CD14-positive monocyte (primary cell): ENCODE results near the gene FAM89A. TPM values are rescaled to one million over a fixed set of nuclear protein-coding genes. Genes with fewer than 3 reads are reported as not detected.
A peak's percentile ranks its signal among the peaks of the same experiment; 100 is the strongest.

Source experiments
- DNase-seq, 3 donors: peaks; one replicate each; pipeline ENCODE4 v3.0.0-alpha.2; 2011 to 2022
- H2AFZ ChIP-seq: 2 replicates; pipeline ENCODE4 v1.6.0; 2012; ENCODE audit warnings: mild to moderate bottlenecking, low read depth, low read length, inconsistent platforms; ENCODE audit not compliant: insufficient read depth, poor library complexity, severe bottlenecking
- H3K27ac ChIP-seq, 2 donors: 1 replicate in 1 of 2; 2 replicates in 1 of 2; pipeline ENCODE4 v1.5.1; 2012 to 2013; ENCODE audit warnings: low read length in 2 of 2, control low read depth in 1 of 2, inconsistent platforms in 1 of 2, low read depth in 1 of 2, mild to moderate bottlenecking in 1 of 2
- H3K27me3 ChIP-seq, 2 donors: one replicate each; pipeline versions ENCODE4 v1.6.0 to v1.6.1; 2011 to 2013; ENCODE audit warnings: low read length in 2 of 2; ENCODE audit not compliant: control insufficient read depth in 2 of 2, insufficient read depth in 2 of 2
- H3K36me3 ChIP-seq, 2 donors: replicated peaks in 1 of 2; 1 replicate in 1 of 2; 2 replicates in 1 of 2; pipeline versions ENCODE4 v1.5.1 to v1.6.1; 2012 to 2013; ENCODE audit warnings: low read length in 2 of 2, control low read depth in 1 of 2, inconsistent platforms in 1 of 2, mild to moderate bottlenecking in 1 of 2; ENCODE audit not compliant: insufficient read depth in 2 of 2, control insufficient read depth in 1 of 2
- H3K4me1 ChIP-seq, 2 donors: 1 replicate in 1 of 2; 2 replicates in 1 of 2; pipeline versions ENCODE4 v1.5.1 to v1.6.1; 2012 to 2013; ENCODE audit warnings: low read length in 2 of 2, control low read depth in 1 of 2, inconsistent platforms in 1 of 2, mild to moderate bottlenecking in 1 of 2, moderate library complexity in 1 of 2; ENCODE audit not compliant: insufficient read depth in 2 of 2, control insufficient read depth in 1 of 2
- H3K4me2 ChIP-seq: replicated peaks from 2 replicates; pipeline ENCODE3; 2012; ENCODE audit warnings: low read length, moderate library complexity, mild to moderate bottlenecking; ENCODE audit not compliant: poor library complexity, severe bottlenecking; ENCODE audit errors: extremely low read depth
- H3K4me3 ChIP-seq, 3 experiments: fragments of 200-600 bp in 1 of 3; sonication (generic) in 1 of 3; replicated peaks in 1 of 3; 1 replicate in 2 of 3; 2 replicates in 1 of 3; pipeline ENCODE4 v1.5.1; 2011 to 2013; ENCODE audit warnings: low read length in 3 of 3, mild to moderate bottlenecking in 3 of 3, control low read depth in 2 of 3, low read depth in 2 of 3, inconsistent platforms in 1 of 3, moderate library complexity in 1 of 3
- H3K79me2 ChIP-seq: 2 replicates; pipeline ENCODE4 v1.6.0; 2012; ENCODE audit warnings: mild to moderate bottlenecking, control low read depth, inconsistent platforms, low read length, moderate library complexity; ENCODE audit not compliant: insufficient read depth
- H3K9ac ChIP-seq: 2 replicates; pipeline ENCODE4 v1.6.0; 2017; ENCODE audit warnings: low read length, mild to moderate bottlenecking; ENCODE audit not compliant: insufficient read depth, poor library complexity, severe bottlenecking
- H3K9me3 ChIP-seq, 2 donors: replicated peaks in 1 of 2; 1 replicate in 1 of 2; 2 replicates in 1 of 2; pipeline versions ENCODE4 v1.5.1 to v1.6.1; 2012 to 2013; ENCODE audit warnings: low read length in 2 of 2, control low read depth in 1 of 2; ENCODE audit not compliant: control insufficient read depth in 1 of 2, insufficient read depth in 1 of 2
- H4K20me1 ChIP-seq: 2 replicates; pipeline ENCODE4 v1.6.0; 2012; ENCODE audit warnings: mild to moderate bottlenecking, low read length, control low read depth, moderate library complexity; ENCODE audit not compliant: insufficient read depth
- H3K27ac Mint-ChIP-seq, 7 donors: one replicate each; pipeline ENCODE4 v1.8.0; 2020; ENCODE audit warnings: mild to moderate bottlenecking in 7 of 7, mixed read lengths in 7 of 7, moderate library complexity in 6 of 7, inconsistent platforms in 2 of 7
- H3K27me3 Mint-ChIP-seq, 3 donors: one replicate each; pipeline ENCODE4 v1.8.0; 2021 to 2022; ENCODE audit warnings: low read depth in 3 of 3, mild to moderate bottlenecking in 3 of 3, mixed read lengths in 3 of 3, moderate library complexity in 3 of 3, inconsistent platforms in 1 of 3
- H3K36me3 Mint-ChIP-seq, 2 donors: one replicate each; pipeline ENCODE4 v1.8.0; 2020; ENCODE audit warnings: mixed read lengths in 2 of 2, inconsistent platforms in 1 of 2, mild to moderate bottlenecking in 1 of 2
- H3K4me1 Mint-ChIP-seq: one replicate; pipeline ENCODE4 v1.8.0; 2020; ENCODE audit warnings: mild to moderate bottlenecking, mixed read lengths
- H3K4me3 Mint-ChIP-seq, 2 donors: one replicate each; pipeline ENCODE4 v1.8.0; 2020; ENCODE audit warnings: mild to moderate bottlenecking in 2 of 2, mixed read lengths in 2 of 2, moderate library complexity in 1 of 2
- H3K9me3 Mint-ChIP-seq, 7 donors: one replicate each; pipeline ENCODE4 v1.8.0; 2020 to 2022; ENCODE audit warnings: mixed read lengths in 7 of 7, mild to moderate bottlenecking in 6 of 7, moderate library complexity in 6 of 7, inconsistent platforms in 2 of 7
- WGBS: methylation state at CpG from one replicate; pipeline ENCODE4 v1.1.5; 2013; ENCODE audit warnings: missing lambda C conversion rate; ENCODE audit not compliant: insufficient coverage; 5-methylcytosine and 5-hydroxymethylcytosine counted together
- intact Hi-C, 2 donors: fragments of 100-400 bp; cut with micrococcal nuclease; formaldehyde crosslinking; loops; one replicate each; pipeline versions ENCODE4 v1.15.0 to v1.15.1; 2023
- polyA plus RNA-seq, 3 donors: library from polyadenylated mRNA; depleted of rRNA in 1 of 3; unstranded in 2 of 3; stranded (reverse) in 1 of 3; fragments of 300-500 nt in 2 of 3; fragments of >200 nt in 1 of 3; fragmentation: Illumina TruSeq in 2 of 3; gene quantifications; 1 replicate in 2 of 3; 2 replicates in 1 of 3; pipeline ENCODE4 v1.2.3, GENCODE V29; 2012 to 2021
- TF ChIP-seq, protein P1 (sequence below): fragments of 200-600 bp; IDR thresholded peaks from one replicate; pipeline ENCODE4 v1.8.0; 2022; ENCODE audit warnings: antibody characterized with exemption, mild to moderate bottlenecking

Gene FAM89A
- polyA plus RNA-seq, 3 donors = 2.0 to 11.7 (median 4.4) TPM

DNA sequence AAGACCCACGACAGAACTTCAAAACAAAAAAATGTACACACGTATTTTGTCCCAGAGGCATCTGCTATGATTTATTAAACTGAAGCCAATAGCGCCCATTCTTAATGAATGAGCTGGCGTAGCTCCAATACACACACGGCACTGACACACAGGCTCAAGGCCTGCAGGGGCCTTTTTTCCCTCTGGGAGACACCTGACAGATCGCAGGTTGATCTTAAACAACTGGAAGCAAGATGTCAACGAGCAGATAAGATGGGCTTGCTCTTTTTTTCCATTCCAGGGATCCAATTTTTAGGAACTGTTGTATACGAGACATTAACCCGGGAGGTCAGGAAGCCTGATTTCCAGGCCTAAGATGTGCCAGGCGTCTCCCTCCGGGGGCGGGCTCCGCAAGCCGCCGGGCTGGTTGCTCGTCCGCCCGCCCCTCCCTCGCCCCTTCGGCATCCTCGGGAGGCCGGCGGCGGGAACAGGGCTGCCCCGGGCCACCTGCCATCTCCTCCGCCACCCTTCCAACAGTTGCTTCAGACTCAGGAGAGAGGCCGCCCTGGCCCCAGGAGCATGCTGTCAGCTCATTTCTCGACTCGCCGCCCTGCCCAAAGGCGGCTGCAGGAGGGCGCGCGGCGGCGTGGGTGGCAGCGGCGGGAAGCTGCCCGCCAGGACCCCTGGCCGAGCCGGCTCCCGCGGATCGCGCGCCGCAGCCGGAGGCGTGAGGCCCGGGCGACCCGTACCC lies 62.1 kb downstream of the FAM89A start:
- Histone ChIP-seq H3K4me2 (peak overlapping the region; percentile 92), H3K9ac (peak overlapping the region; percentile 70)
- H3K4me1 Mint-ChIP-seq = peaks cover 29% of the 10 kb centered on the region

More for the DNA sequence above, 62.1 kb downstream of the FAM89A start:
- H3K27me3 Mint-ChIP-seq = peaks cover 0 to 2% (median 0%) of the 10 kb centered on the region in 3 donors
- H3K4me3 ChIP-seq = peak overlapping the region; percentile 60 to 81 (median 66)
- no peaks in the 10 kb centered on the region for H3K27me3 ChIP-seq
- peaks cover 0 to 24% of the 10 kb centered on the region in 2 donors for H3K36me3 ChIP-seq
- intact Hi-C loops = loop anchor here (5.0 to 10.0 kb wide), 4 partner anchors 61 to 359 kb away; partner anchors contain the start of genes C1orf198 (in 1 of the 2), EXOC8 (in 1 of the 2), FAM89A (in 1 of the 2) and SPRTN (in 1 of the 2)
- H3K9me3 ChIP-seq = no peaks in the 10 kb centered on the region
- peak overlapping the region; percentile 86 to 95 for H3K4me3 Mint-ChIP-seq
- H3K79me2 ChIP-seq = peaks cover 56% of the 10 kb centered on the region
- H2AFZ ChIP-seq = peak overlapping the region; percentile 81
- no peaks in the 10 kb centered on the region for H3K9me3 Mint-ChIP-seq
- peak overlapping the region; percentile 41 to 76 for H3K27ac ChIP-seq
- H3K36me3 Mint-ChIP-seq = peaks cover 16 to 19% of the 10 kb centered on the region in 2 donors
- H3K4me1 ChIP-seq = peaks cover 39 to 44% of the 10 kb centered on the region in 2 donors
- H4K20me1 ChIP-seq = peaks cover 12% of the 10 kb centered on the region
- WGBS = under 1% methylated on average over 50 of the region's 52 CpGs
- H3K27ac Mint-ChIP-seq = peak overlapping the region; percentile 86 to 96 (median 95)
- TF ChIP-seq, protein P1, sequence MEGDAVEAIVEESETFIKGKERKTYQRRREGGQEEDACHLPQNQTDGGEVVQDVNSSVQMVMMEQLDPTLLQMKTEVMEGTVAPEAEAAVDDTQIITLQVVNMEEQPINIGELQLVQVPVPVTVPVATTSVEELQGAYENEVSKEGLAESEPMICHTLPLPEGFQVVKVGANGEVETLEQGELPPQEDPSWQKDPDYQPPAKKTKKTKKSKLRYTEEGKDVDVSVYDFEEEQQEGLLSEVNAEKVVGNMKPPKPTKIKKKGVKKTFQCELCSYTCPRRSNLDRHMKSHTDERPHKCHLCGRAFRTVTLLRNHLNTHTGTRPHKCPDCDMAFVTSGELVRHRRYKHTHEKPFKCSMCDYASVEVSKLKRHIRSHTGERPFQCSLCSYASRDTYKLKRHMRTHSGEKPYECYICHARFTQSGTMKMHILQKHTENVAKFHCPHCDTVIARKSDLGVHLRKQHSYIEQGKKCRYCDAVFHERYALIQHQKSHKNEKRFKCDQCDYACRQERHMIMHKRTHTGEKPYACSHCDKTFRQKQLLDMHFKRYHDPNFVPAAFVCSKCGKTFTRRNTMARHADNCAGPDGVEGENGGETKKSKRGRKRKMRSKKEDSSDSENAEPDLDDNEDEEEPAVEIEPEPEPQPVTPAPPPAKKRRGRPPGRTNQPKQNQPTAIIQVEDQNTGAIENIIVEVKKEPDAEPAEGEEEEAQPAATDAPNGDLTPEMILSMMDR = no peak
- peak in 1 of 3 donors; percentile 8 for DNase-seq
